NCI-H510A (cell line): ENCODE measurements around the gene SPC24.
"Not testable (repeated sequence)": the region's sequence is repeated elsewhere in the genome, so short reads cannot be mapped to it uniquely, and the experiment has no call there.

Experiments
- DNase-seq: peaks from one replicate; lab custom pipeline; 2025; lab: John Stamatoyannopoulos, UW

Gene SPC24

GRCh38 chr19:11191934-11192333 is 36.4 kb upstream of the SPC24 start:
- no peak for DNase-seq

DNA sequence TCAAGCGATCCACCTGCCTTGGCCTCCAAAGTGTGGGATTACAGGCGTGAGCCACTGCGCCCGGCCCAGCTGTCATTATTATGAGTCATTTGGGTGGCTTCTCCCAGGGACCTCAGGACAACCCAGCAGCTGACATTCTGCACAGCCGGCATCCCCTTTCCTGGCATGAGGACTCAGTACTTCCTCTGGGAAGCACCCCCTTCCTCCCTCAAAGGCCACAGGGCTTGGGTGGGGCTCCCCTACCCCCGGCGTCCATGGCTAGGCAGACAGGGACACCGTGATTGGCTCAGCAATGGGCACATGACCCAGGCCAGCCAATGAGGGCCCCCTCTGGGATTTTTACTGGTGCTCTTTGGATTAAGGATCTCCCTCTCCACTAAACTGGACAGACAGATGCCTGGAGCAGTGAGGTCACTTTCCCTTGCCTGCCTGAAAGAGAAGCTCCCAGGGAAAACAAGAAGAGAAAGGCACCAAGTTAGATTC is 35.7 kb upstream of the SPC24 start:
- no peak for DNase-seq

DNA sequence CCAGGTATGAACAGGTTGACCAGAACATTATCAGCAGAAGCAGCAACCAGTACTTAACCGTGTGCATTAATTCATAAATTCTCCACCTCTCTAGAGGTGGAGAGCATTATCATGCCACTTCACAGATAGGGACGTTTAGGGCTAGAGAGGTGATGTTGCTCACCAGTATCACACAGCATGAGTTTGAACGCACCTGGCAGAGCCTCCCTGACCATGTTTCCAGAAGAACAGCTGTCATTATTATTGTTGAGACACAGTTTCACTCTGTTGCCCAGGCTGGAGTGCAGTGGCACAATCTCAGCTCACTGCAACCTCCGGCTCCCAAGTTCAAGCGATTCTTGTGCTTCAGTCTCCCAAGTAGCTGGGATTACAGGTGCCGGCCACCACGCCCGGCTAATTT is 34.9 kb upstream of the SPC24 start:
- DNase-seq: no peak

GRCh38 chr19:11187441-11187840 is 31.9 kb upstream of the SPC24 start:
- DNase-seq: no peak

DNA sequence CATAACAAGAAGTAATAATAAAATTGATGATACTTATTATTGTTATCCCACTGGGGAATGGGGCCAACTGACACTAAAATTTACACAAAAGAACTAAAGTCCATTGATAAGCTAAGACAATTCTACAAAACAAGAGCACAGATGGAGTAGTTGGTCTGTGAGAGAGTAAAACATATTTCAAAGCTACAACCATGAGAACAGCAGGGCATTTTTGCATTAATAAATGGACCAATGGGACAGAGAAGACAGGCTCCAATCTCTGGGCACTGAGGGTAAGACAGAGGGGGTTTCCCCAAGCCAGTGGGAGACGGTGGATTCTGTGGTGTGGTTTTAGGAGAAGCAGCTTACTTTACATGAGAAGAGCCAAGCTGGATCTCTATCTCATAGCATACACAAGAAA is 27.4 kb upstream of the SPC24 start:
- no peak for DNase-seq

GRCh38 chr19:11181488-11181887 is 25.9 kb upstream of the SPC24 start:
- no peak for DNase-seq

GRCh38 chr19:11180975-11181374 is 25.4 kb upstream of the SPC24 start:
- not testable (repeated sequence) for DNase-seq

DNA sequence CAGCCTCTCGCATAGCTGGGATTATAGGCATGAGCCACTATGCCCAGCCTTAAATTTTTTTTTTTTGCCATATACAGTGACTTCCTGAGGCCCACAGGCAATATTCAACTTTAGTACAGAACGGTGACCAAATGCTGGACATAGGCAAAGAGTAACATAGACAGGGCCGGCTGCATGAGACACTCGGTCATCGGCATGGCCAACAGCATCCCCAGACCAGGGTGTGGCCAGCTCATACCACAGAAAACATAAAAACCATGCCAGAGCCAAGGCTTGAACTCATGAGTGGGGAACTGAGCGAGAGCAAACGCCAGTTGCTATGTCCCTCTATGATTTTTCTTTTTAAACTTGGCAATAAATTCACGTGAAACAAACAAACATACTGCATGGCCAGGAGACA is 24.8 kb upstream of the SPC24 start:
- DNase-seq: no peak

- no peak for DNase-seq
Measured at GRCh38 chr19:11179716-11180297, 24.2 kb upstream of the SPC24 start.

GRCh38 chr19:11179145-11179465 is 23.5 kb upstream of the SPC24 start:
- not testable (repeated sequence) for DNase-seq

- DNase-seq: no peak
Measured at GRCh38 chr19:11177592-11177991, 22.0 kb upstream of the SPC24 start.

DNA sequence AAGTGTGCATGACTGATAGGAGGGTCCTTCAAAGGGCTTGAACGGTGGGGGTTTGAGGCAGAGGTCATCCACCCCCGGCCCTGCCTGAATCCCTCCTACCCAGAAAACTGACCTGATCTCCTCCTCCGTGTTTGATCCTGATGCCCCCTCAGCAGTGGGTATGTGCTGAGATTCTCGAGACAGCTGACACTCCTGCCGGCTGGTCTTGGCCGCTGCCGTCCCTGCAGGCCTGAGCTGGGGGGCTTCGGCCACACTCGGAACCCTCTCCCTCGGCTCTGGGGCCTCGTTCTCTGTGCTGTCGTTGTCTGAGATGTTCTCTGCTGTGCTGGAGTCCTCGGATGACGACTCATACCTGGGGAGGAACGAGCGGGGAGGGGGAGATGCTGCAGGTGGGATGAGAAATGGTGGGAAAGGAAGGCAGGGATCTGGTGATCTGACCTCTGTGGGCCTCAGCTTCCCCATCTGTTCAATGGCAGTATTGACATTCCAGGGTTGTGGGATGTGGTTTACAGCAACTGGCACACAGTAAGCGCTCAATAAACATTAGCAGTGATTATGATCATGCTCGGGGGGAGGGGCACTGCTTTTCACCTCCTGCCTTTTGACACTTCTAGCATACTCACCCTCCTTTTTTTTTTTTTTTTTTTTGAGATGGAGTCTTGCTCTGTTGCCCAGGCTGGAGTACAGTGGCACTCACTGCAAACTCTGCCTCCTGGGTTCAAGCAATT is 21.0 kb upstream of the SPC24 start:
- no peak for DNase-seq

GRCh38 chr19:11175920-11176319 is 20.3 kb upstream of the SPC24 start:
- DNase-seq: no peak

- no peak for DNase-seq
Measured at GRCh38 chr19:11174336-11174735, 18.8 kb upstream of the SPC24 start.

DNA sequence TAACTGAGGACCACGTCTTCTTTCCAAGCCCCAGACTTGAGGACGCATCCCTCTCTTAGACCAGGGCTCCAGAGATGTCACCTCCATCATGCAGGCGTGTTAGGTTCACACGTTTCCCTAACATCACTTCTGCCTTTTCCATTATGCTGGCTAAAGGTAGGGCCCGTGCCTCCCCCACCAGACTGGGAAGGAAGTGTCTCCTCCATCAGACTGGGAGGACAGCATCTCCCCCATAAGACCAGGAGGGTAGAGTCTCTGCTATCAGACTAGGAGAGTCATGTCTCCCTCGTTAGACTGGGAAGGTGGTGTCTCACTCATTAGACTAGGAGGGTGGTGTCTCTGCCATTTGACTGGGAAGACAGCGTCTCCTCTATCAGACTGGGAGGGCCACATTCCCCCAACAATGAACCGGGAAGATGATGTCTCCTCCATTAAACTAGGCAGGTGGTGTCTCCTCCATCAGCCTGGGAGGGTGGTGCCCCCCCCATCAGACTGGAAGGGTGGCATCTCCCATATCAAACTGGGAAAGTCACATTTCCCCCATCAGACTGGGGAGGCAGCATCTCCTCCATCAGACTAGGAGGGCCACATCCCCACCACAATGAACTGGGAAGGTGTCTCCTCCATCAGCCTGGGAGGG is 18.1 kb upstream of the SPC24 start:
- no peak for DNase-seq

DNA sequence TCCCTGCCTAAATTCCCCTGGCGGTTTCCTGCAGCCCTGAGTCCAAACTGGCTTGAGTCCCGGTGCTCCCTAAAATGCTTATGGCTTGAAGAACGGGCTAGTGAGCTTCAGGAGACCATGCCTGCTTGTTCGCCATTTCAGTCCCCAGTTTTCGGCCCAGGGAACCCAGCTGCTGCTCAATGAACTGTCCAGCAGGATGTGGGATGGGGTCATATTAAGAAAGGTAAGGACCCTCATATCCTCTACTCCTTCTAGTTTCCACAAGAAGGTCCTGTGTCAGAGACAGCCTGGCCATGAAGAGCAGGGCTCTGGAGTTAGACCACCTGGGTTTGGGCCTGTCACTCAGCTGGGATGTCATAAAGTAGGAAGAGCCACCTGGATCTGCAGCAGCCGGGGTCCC is 17.0 kb upstream of the SPC24 start:
- no peak for DNase-seq

DNA sequence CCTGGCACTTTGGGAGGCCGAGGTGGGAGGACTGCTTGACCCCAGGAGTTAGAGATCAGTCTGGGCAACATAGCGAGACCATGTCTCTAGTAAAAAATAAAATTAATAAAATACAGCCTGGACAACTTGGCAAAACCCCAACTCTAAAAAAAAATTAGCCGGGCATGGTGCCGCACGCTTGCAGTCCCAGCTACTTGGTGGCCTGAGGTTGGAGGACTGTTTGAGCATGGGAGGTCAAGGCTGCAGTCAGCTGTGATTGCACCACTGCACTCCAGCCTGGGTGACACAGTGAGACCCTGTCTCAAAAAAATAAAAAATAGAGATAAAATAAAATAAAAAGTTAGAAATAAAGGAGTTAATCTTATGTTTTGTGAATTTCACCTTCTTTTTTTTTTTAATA is 15.6 kb upstream of the SPC24 start:
- DNase-seq: no peak

DNA sequence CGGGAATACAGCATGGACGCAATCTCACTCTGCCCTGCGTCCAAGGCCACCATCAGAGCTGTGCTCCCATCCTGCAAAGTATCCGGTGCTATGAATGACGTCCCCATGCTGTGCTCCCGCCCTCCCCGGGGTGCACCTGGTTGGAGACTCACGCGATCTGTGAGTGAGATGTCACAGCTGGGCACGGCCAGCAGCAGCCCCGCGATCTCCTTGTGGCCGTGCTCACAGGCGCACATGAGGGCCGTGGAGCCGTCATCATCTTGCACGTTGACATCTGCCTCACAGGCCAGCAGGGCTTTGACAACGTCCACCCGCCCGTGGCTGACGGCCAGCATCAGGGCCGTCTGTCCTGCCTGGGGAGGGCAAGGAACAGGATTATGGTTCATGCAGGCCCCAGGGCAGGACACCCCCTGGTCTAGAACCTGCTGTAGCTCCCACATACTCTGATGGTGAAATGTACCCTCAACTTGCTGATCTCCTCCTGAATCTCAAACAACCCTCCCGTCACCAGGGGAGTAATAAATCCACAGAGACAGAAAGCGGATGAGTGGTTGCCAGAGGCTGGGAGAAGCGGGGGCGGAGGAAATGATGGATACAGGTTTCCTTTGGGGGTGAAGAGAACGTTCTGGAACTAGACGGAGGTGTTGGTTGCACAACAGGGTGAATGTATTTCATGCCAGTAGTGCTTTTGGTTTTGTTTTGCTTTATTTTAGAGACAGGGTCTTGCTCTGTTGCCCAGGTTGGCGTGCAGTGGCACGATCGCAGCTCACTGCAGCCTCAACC is 14.5 kb upstream of the SPC24 start:
- DNase-seq: no peak

DNA sequence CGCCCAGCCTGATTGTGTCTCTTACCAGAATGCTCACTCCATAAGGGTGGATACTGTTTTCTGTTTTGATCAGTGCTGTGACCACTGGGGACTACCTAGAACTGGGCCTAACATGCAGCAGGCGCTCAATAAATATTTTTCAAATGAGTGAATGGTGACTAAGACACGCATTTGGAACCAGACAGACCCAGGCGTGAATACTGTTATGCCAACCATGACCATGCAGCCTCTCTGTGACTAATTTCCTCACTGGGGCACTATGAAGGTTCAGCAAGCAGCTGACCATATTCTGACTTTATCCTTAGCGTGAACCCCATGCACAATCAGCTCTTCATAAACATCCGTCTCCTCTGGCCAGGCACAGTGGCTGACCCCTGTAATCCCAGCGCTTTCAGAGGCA is 13.0 kb upstream of the SPC24 start:
- DNase-seq: no peak

GRCh38 chr19:11166281-11167142 is 10.9 kb upstream of the SPC24 start:
- DNase-seq: no peak

GRCh38 chr19:11165486-11166030 is 10.0 kb upstream of the SPC24 start:
- DNase-seq: no peak
